ENCODE data around the gene SCTR. TPM values are rescaled to one million over a fixed set of nuclear protein-coding genes. Genes with fewer than 3 reads are reported as not detected.

SCTR gene
- total and polyA plus RNA-seq, 2 of the 13 experiments (the other 11 are each of a cell fraction or from before 2014, with no cell fraction given), result not detected

GRCh38 chr2:119491776-119492525 lies 32.3 kb downstream of the SCTR start (continued):
- peak; percentile 95 for TF ChIP-seq ATF2 (CRISPR knock-in tag; IDR thresholded peaks at IDR 0.05)
- TF ChIP-seq SOX5 (CRISPR knock-in tag; IDR thresholded peaks at IDR 0.05; ENCODE audit: borderline replicate concordance), result peak; percentile 67; the same call in 1 of the 2 replicates
- no peak for TF ChIP-seq ZNF740 (CRISPR knock-in tag; IDR thresholded peaks at IDR 0.05)
- TF ChIP-seq POLR2G (IDR thresholded peaks at IDR 0.05; ENCODE audit: low read depth, low read length), result no peak
- no peak for TF ChIP-seq HHEX (CRISPR knock-in tag; IDR thresholded peaks at IDR 0.05)
- TF ChIP-seq KDM5B (CRISPR knock-in tag; IDR thresholded peaks at IDR 0.05; ENCODE audit: borderline replicate concordance), result no peak
- TF ChIP-seq, protein P1, sequence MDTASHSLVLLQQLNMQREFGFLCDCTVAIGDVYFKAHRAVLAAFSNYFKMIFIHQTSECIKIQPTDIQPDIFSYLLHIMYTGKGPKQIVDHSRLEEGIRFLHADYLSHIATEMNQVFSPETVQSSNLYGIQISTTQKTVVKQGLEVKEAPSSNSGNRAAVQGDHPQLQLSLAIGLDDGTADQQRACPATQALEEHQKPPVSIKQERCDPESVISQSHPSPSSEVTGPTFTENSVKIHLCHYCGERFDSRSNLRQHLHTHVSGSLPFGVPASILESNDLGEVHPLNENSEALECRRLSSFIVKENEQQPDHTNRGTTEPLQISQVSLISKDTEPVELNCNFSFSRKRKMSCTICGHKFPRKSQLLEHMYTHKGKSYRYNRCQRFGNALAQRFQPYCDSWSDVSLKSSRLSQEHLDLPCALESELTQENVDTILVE (CRISPR knock-in tag; IDR thresholded peaks at IDR 0.05), result no peak
- no peak for TF ChIP-seq TSC22D2 (CRISPR knock-in tag; IDR thresholded peaks at IDR 0.05; ENCODE audit: borderline replicate concordance)
- no peak for TF ChIP-seq HOMEZ (CRISPR knock-in tag; IDR thresholded peaks at IDR 0.05; ENCODE audit: low read depth)
- TF ChIP-seq NKX3-1 (CRISPR knock-in tag; IDR thresholded peaks at IDR 0.05), result no peak
- TF ChIP-seq, protein P2, sequence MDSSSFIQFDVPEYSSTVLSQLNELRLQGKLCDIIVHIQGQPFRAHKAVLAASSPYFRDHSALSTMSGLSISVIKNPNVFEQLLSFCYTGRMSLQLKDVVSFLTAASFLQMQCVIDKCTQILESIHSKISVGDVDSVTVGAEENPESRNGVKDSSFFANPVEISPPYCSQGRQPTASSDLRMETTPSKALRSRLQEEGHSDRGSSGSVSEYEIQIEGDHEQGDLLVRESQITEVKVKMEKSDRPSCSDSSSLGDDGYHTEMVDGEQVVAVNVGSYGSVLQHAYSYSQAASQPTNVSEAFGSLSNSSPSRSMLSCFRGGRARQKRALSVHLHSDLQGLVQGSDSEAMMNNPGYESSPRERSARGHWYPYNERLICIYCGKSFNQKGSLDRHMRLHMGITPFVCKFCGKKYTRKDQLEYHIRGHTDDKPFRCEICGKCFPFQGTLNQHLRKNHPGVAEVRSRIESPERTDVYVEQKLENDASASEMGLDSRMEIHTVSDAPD (CRISPR knock-in tag; IDR thresholded peaks at IDR 0.05), result no peak
- TF ChIP-seq, protein P3, sequence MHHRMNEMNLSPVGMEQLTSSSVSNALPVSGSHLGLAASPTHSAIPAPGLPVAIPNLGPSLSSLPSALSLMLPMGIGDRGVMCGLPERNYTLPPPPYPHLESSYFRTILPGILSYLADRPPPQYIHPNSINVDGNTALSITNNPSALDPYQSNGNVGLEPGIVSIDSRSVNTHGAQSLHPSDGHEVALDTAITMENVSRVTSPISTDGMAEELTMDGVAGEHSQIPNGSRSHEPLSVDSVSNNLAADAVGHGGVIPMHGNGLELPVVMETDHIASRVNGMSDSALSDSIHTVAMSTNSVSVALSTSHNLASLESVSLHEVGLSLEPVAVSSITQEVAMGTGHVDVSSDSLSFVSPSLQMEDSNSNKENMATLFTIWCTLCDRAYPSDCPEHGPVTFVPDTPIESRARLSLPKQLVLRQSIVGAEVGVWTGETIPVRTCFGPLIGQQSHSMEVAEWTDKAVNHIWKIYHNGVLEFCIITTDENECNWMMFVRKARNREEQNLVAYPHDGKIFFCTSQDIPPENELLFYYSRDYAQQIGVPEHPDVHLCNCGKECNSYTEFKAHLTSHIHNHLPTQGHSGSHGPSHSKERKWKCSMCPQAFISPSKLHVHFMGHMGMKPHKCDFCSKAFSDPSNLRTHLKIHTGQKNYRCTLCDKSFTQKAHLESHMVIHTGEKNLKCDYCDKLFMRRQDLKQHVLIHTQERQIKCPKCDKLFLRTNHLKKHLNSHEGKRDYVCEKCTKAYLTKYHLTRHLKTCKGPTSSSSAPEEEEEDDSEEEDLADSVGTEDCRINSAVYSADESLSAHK (CRISPR knock-in tag; IDR thresholded peaks at IDR 0.05; ENCODE audit: borderline replicate concordance), result no peak
- TF ChIP-seq HMG20A (CRISPR knock-in tag; IDR thresholded peaks at IDR 0.05; ENCODE audit: borderline replicate concordance), result peak; percentile 25; the same call in 1 of the 2 replicates
- no peak for TF ChIP-seq ZFP36L2 (CRISPR knock-in tag; IDR thresholded peaks at IDR 0.05)
- TF ChIP-seq DNMT1 (CRISPR knock-in tag; IDR thresholded peaks at IDR 0.05), result no peak
- no peak for TF ChIP-seq RFXAP (CRISPR knock-in tag; IDR thresholded peaks at IDR 0.05; ENCODE audit: borderline replicate concordance)
- TF ChIP-seq, protein P4, sequence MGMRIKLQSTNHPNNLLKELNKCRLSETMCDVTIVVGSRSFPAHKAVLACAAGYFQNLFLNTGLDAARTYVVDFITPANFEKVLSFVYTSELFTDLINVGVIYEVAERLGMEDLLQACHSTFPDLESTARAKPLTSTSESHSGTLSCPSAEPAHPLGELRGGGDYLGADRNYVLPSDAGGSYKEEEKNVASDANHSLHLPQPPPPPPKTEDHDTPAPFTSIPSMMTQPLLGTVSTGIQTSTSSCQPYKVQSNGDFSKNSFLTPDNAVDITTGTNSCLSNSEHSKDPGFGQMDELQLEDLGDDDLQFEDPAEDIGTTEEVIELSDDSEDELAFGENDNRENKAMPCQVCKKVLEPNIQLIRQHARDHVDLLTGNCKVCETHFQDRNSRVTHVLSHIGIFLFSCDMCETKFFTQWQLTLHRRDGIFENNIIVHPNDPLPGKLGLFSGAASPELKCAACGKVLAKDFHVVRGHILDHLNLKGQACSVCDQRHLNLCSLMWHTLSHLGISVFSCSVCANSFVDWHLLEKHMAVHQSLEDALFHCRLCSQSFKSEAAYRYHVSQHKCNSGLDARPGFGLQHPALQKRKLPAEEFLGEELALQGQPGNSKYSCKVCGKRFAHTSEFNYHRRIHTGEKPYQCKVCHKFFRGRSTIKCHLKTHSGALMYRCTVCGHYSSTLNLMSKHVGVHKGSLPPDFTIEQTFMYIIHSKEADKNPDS (CRISPR knock-in tag; IDR thresholded peaks at IDR 0.05), result no peak
- no peak for TF ChIP-seq MED8 (CRISPR knock-in tag; IDR thresholded peaks at IDR 0.05; ENCODE audit: insufficient replicate concordance)
- no peak for TF ChIP-seq ADNP (CRISPR knock-in tag; IDR thresholded peaks at IDR 0.05)
